Measurements from ENCODE around the gene CHAC2. TPM values are rescaled to one million over a fixed set of nuclear protein-coding genes. Genes with fewer than 3 reads are reported as not detected.

The CHAC2 gene
- total and polyA plus RNA-seq, 2 of the 13 experiments (the other 11 are each of a cell fraction or from before 2014, with no cell fraction given), result 1.7 to 10.7 TPM

DNA sequence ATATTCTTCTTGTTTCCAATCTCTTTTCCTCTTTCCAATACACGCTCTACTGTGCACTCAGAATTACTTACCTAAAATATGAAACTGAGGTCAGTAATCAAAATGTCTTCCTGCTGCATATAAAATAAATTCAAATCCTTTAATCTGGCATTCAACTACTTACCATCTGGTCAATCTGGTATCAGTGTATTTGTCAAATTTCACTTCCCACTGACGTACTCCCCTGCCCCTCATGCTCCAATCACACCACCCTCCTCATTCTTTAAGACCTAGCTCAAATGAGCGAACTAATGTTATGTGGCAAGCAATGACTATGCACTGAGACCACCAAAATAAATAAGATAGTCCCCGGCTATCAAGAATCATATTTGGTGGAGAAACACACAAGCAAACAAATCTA, 12.5 kb downstream of the CHAC2 start (continued):
- TF ChIP-seq CREB1 (IDR thresholded peaks at IDR 0.05) (no peak), CREB1 (CRISPR knock-in tag; IDR thresholded peaks at IDR 0.05) (no peak), ATF1 (CRISPR knock-in tag; IDR thresholded peaks at IDR 0.05) (no peak), RBFOX2 (IDR thresholded peaks at IDR 0.05; ENCODE audit: low read depth, low read length) (no peak), NFE2 (CRISPR knock-in tag; IDR thresholded peaks at IDR 0.05) (no peak)
- TF ChIP-seq, protein P1, sequence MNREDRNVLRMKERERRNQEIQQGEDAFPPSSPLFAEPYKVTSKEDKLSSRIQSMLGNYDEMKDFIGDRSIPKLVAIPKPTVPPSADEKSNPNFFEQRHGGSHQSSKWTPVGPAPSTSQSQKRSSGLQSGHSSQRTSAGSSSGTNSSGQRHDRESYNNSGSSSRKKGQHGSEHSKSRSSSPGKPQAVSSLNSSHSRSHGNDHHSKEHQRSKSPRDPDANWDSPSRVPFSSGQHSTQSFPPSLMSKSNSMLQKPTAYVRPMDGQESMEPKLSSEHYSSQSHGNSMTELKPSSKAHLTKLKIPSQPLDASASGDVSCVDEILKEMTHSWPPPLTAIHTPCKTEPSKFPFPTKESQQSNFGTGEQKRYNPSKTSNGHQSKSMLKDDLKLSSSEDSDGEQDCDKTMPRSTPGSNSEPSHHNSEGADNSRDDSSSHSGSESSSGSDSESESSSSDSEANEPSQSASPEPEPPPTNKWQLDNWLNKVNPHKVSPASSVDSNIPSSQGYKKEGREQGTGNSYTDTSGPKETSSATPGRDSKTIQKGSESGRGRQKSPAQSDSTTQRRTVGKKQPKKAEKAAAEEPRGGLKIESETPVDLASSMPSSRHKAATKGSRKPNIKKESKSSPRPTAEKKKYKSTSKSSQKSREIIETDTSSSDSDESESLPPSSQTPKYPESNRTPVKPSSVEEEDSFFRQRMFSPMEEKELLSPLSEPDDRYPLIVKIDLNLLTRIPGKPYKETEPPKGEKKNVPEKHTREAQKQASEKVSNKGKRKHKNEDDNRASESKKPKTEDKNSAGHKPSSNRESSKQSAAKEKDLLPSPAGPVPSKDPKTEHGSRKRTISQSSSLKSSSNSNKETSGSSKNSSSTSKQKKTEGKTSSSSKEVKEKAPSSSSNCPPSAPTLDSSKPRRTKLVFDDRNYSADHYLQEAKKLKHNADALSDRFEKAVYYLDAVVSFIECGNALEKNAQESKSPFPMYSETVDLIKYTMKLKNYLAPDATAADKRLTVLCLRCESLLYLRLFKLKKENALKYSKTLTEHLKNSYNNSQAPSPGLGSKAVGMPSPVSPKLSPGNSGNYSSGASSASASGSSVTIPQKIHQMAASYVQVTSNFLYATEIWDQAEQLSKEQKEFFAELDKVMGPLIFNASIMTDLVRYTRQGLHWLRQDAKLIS (CRISPR knock-in tag; IDR thresholded peaks at IDR 0.05), result no peak

DNA sequence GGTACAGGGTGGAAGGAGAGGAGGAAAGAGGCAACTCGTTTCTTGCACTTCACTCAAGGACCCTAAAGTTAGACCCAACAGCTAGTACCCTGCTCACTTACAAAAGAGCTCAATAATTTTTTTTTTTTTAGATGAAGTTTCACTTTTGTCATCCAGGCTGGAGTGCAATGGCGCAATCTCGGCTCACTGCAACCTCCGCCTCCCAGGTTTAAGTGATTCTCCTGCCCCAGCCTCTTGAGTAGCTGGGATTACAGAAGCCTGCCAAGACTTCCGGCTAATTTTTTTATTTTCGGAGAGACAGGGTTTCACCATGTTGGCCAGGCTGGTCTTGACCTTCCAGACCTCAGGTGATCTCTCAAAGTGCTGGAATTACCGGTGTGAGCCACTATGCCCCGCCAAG, 15.1 kb downstream of the CHAC2 start:
- no peak overlapping the region for H3K27ac ChIP-seq (ENCODE audit: extremely low read length, insufficient read depth, low read length)
- no peak overlapping the region for H3K9ac ChIP-seq (ENCODE audit: insufficient read depth, low read depth, low read length)
- FAIRE-seq (no peak), DNase-seq (ENCODE audit: low spot score) (no peak), ATAC-seq (no peak)
- H3K4me1 ChIP-seq (ENCODE audit: insufficient read depth, low read length), result peaks cover 32% of the 10 kb centered on the region
- no peaks in the 10 kb centered on the region for H3K9me3 ChIP-seq (ENCODE audit: low read length)
- H3K4me3 ChIP-seq (replicated peaks in 1 of 3; ENCODE audit: insufficient read depth in 1 of 3, low read depth in 2 of 3, low read length in 3 of 3), result no peak overlapping the region
- in situ Hi-C loops (cut with HindIII; ENCODE audit: extremely low pct_ligation_motif_present, low pct_unique_long_range_greater_than_20kb), result no loop called here
- no peak overlapping the region for H2AFZ ChIP-seq (ENCODE audit: low read length)
- no peak overlapping the region for H3K4me2 ChIP-seq (ENCODE audit: low read depth, low read length)
- WGBS (ENCODE audit: low lambda C conversion rate), result 95% methylated on average over 8 of the region's 8 CpGs
- POLR2A ChIA-PET, result no interaction called here
- H3K36me3 ChIP-seq (replicated peaks in 1 of 2; ENCODE audit: control insufficient read depth in 1 of 2, insufficient read depth in 2 of 2, low read length in 2 of 2), result peaks cover 9 to 26% of the 10 kb centered on the region in 2 experiments; a peak in 4 of 5 replicates
- peaks cover 91% of the 10 kb centered on the region for H3K79me2 ChIP-seq (ENCODE audit: insufficient read depth, low read length)
- H4K20me1 ChIP-seq (ENCODE audit: insufficient read depth, low read length), result no peaks in the 10 kb centered on the region
- no TSS peak for BruUV-seq (replicated peaks)
- intact Hi-C loops (cut with micrococcal nuclease; ENCODE audit: unreplicated experiment), result no loop called here
- peaks cover 0 to 6% of the 10 kb centered on the region in 2 experiments; a peak in 1 of 5 replicates for H3K27me3 ChIP-seq (ENCODE audit: control insufficient read depth in 1 of 2, insufficient read depth in 2 of 2, low read length in 2 of 2)
- TF ChIP-seq, protein P2, sequence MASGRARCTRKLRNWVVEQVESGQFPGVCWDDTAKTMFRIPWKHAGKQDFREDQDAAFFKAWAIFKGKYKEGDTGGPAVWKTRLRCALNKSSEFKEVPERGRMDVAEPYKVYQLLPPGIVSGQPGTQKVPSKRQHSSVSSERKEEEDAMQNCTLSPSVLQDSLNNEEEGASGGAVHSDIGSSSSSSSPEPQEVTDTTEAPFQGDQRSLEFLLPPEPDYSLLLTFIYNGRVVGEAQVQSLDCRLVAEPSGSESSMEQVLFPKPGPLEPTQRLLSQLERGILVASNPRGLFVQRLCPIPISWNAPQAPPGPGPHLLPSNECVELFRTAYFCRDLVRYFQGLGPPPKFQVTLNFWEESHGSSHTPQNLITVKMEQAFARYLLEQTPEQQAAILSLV (CRISPR knock-in tag; IDR thresholded peaks at IDR 0.05; ENCODE audit: borderline replicate concordance), result no peak
- no peak for TF ChIP-seq ZNF660 (CRISPR knock-in tag; IDR thresholded peaks at IDR 0.05; ENCODE audit: borderline replicate concordance, low read depth)
- TF ChIP-seq RXRA (CRISPR knock-in tag; IDR thresholded peaks at IDR 0.05), result no peak
- TF ChIP-seq, protein P3, sequence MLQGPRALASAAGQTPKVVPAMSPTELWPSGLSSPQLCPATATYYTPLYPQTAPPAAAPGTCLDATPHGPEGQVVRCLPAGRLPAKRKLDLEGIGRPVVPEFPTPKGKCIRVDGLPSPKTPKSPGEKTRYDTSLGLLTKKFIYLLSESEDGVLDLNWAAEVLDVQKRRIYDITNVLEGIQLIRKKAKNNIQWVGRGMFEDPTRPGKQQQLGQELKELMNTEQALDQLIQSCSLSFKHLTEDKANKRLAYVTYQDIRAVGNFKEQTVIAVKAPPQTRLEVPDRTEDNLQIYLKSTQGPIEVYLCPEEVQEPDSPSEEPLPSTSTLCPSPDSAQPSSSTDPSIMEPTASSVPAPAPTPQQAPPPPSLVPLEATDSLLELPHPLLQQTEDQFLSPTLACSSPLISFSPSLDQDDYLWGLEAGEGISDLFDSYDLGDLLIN (CRISPR knock-in tag; IDR thresholded peaks at IDR 0.05; ENCODE audit: borderline replicate concordance), result no peak
- no peak for TF ChIP-seq SCMH1 (CRISPR knock-in tag; IDR thresholded peaks at IDR 0.05; ENCODE audit: borderline replicate concordance)
- TF ChIP-seq ZBTB1 (CRISPR knock-in tag; IDR thresholded peaks at IDR 0.05; ENCODE audit: borderline replicate concordance), result no peak
- TF ChIP-seq KLF11 (CRISPR knock-in tag; IDR thresholded peaks at IDR 0.05), result no peak
- no peak for TF ChIP-seq NPAS2 (CRISPR knock-in tag; IDR thresholded peaks at IDR 0.05; ENCODE audit: borderline replicate concordance)
- TF ChIP-seq EHMT2 (IDR thresholded peaks at IDR 0.05; ENCODE audit: borderline replicate concordance, low read depth, low read length), result no peak
- no peak for TF ChIP-seq ZNF709 (CRISPR knock-in tag; IDR thresholded peaks at IDR 0.05)
- no peak for TF ChIP-seq ZNF12 (CRISPR knock-in tag; IDR thresholded peaks at IDR 0.05)
- no peak for TF ChIP-seq ZSCAN22 (CRISPR knock-in tag; IDR thresholded peaks at IDR 0.05)
- no peak for TF ChIP-seq AGO2 (optimal IDR thresholded peaks at IDR 0.05; ENCODE audit: low read depth, low read length)
- CTCF ChIA-PET (ENCODE audit: low intra/inter-chr PET ratio, low total read pairs), result no interaction called here
